ENCODE measurements around the gene CACNG5. TPM values are rescaled to one million over a fixed set of nuclear protein-coding genes. Genes with fewer than 3 reads are reported as not detected.
A peak's percentile ranks its signal among the peaks of the same experiment; 100 is the strongest.
"Not testable (repeated sequence)": the region's sequence is repeated elsewhere in the genome, so short reads cannot be mapped to it uniquely, and the experiment has no call there.

Gene CACNG5
- total and polyA plus RNA-seq, 12 donors: not detected

DNA sequence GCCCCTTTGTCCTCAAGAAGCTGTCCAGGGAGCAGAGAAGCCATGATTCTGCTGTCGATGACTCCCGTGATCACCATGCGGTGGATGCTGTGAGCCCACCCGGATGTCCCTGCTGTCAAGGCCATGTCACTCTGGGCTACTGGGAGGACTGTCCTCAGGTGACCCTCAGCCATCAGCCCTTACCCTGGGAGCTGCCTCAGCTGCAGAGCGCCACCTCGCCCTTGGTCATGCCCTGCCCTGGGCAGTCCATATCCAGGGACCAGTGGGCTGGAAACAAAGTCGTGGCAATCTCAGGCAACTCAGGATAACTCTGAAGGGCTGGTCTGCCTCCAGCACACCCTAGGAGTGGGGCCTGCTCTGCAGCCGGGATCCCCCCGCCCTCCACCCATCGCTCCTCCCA, 63.6 kb downstream of the CACNG5 start:
- no peak overlapping the region for H3K27ac ChIP-seq
- ATAC-seq (peak in 1 of 8 donors; percentile 22), DNase-seq (no peak)
- H3K9me3 ChIP-seq: no peaks in the 10 kb centered on the region
- no peaks in the 10 kb centered on the region for H3K36me3 ChIP-seq
- H3K4me1 ChIP-seq: no peaks in the 10 kb centered on the region
- TF ChIP-seq, protein P1, sequence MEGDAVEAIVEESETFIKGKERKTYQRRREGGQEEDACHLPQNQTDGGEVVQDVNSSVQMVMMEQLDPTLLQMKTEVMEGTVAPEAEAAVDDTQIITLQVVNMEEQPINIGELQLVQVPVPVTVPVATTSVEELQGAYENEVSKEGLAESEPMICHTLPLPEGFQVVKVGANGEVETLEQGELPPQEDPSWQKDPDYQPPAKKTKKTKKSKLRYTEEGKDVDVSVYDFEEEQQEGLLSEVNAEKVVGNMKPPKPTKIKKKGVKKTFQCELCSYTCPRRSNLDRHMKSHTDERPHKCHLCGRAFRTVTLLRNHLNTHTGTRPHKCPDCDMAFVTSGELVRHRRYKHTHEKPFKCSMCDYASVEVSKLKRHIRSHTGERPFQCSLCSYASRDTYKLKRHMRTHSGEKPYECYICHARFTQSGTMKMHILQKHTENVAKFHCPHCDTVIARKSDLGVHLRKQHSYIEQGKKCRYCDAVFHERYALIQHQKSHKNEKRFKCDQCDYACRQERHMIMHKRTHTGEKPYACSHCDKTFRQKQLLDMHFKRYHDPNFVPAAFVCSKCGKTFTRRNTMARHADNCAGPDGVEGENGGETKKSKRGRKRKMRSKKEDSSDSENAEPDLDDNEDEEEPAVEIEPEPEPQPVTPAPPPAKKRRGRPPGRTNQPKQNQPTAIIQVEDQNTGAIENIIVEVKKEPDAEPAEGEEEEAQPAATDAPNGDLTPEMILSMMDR (IDR thresholded peaks at IDR 0.05): no peak
- peaks cover 0 to 35% (median 8%) of the 10 kb centered on the region in 7 donors for H3K27me3 ChIP-seq
- no peak overlapping the region for H3K4me3 ChIP-seq
- intact Hi-C loops (cut with DNase I): loop anchor here in 1 of 10 donors (10.0 kb wide), 1 partner anchor 664 kb away; no protein-coding TSS in a partner anchor
- WGBS, 2 donors: 87 to 88% methylated on average over 10 of the region's 10 CpGs

DNA sequence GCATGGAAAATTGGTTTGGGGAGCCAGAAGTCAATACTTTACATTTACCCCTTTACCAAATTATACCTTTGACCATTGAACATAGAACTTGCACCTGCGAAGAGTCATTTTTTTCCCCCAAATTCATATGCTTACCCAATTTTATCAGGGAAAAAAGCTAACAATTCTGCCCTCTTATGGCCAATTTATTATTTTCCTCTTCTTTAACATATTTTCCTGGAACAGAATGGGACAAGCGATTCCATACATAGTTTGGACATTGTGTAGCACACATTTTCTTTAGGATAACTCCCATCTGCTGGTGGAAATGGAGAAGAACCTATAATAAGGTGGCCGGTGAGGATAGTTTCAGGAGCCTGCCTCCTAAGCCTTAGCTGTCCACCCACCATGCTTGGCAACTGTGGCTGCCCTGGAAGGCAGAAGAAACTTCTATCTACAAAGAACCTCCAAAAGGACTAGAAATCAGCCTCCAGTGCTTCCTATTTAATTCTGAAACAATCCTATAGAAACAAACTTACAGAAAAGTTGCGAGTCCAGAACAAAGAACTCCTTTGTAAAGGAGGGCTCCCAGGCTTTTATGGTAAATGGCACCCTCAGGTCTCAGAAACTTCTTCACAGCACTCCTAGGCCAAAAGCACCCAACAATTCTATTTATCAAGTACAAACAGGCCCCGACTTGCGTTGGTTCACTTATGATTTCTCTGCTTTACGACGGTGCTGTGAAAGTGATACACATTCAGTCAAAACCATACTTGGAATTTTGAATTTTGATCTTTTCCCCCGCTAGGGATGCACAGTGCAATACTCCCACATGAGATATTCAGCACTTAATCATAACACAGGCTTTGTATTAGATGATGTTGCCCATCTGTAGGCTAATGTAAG, 65.5 kb downstream of the CACNG5 start:
- TF ChIP-seq, protein P1 (IDR thresholded peaks at IDR 0.05): peak in 6 of 9 donors; percentile 11 to 40 (median 22)
- H3K4me1 ChIP-seq: peaks cover 0 to 8% (median 7%) of the 10 kb centered on the region in 9 donors
- no peaks in the 10 kb centered on the region for H3K9me3 ChIP-seq
- peaks cover 0 to 37% (median 8%) of the 10 kb centered on the region in 7 donors for H3K27me3 ChIP-seq
- ATAC-seq (no peak), DNase-seq (no peak)
- H3K4me3 ChIP-seq: no peak overlapping the region
- H3K27ac ChIP-seq: no peak overlapping the region
- 70 to 76% methylated on average over 9 of the region's 9 CpGs for WGBS, 2 donors
- no peaks in the 10 kb centered on the region for H3K36me3 ChIP-seq
- intact Hi-C loops (cut with DNase I): loop anchor here in 2 of 10 donors (5.0 to 10.0 kb wide), 3 partner anchors 178 to 706 kb away; partner anchors contain the start of gene CEP112 (in 1 of the 2)

DNA sequence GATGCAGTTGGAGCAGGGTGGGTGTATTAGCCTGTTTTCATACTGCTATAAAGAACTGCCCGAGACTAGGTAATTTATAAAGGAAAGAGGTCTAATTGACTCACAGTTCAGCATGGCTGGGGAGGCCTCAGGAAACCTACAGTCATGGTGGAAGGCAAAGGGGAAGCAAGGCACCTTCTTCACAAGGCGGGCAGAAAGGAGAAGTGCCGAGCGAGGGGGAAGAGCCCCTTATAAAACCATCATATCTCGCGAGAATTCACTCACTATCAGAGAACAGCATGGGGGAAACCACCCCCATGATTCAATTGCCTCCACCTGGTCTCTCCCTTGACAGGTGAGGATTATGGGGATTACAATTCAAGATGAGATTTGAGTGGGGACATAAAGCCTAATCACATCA, 68.4 kb downstream of the CACNG5 start:
- not testable (repeated sequence) for H3K36me3 ChIP-seq, H3K9me3 ChIP-seq, H3K27ac ChIP-seq, DNase-seq, H3K4me3 ChIP-seq, ATAC-seq
- intact Hi-C loops (cut with DNase I): loop anchor here in 2 of 10 donors (5.0 to 10.0 kb wide), 3 partner anchors 181 to 708 kb away; partner anchors contain the start of gene CEP112 (in 1 of the 2)
- 85 to 87% methylated on average over 6 of the region's 6 CpGs for WGBS, 2 donors
- Histone ChIP-seq H3K27me3 (peaks cover 0 to 34% (median 6%) of the 10 kb centered on the region in 7 donors), H3K4me1 (peaks cover 0 to 11% (median 9%) of the 10 kb centered on the region in 9 donors)

DNA sequence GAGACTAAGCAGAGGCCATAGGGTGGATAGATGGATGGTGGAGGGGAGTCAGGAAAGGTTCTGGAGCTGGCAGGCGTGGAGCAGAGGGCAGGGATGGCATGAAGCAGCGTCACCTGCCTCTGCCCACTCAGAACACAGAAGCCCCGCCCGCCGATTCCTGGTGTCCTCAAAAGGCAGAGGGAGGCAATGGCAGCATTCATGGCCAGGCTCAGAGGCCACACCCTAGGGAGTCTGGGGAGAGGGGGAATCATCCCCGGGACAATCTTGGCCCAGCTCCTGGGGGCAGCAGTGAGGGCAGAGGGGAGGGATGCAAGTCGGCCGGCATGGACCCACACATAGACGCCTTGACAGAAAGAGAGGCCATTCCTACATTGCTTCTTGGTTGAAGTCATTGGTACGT, 68.9 kb downstream of the CACNG5 start:
- TF ChIP-seq, protein P1 (IDR thresholded peaks at IDR 0.05): no peak
- WGBS, 2 donors: 80 to 86% methylated on average over 10 of the region's 10 CpGs
- peaks cover 0 to 29% (median 6%) of the 10 kb centered on the region in 7 donors for H3K27me3 ChIP-seq
- no peaks in the 10 kb centered on the region for H3K9me3 ChIP-seq
- ATAC-seq (no peak), DNase-seq (no peak)
- intact Hi-C loops (cut with DNase I): loop anchor here in 2 of 10 donors (5.0 to 10.0 kb wide), 3 partner anchors 181 to 709 kb away; partner anchors contain the start of gene CEP112 (in 1 of the 2)
- no peaks in the 10 kb centered on the region for H3K36me3 ChIP-seq
- no peak overlapping the region for H3K27ac ChIP-seq
- no peak overlapping the region for H3K4me3 ChIP-seq
- peaks cover 0 to 11% (median 9%) of the 10 kb centered on the region in 9 donors for H3K4me1 ChIP-seq
